Measurements from ENCODE around the gene GALNT2. TPM values are rescaled to one million over a fixed set of nuclear protein-coding genes. Genes with fewer than 3 reads are reported as not detected.

GALNT2 gene
- total and polyA plus RNA-seq, 2 of the 4 experiments (the other 2 are of a cell fraction), result 50.4 to 189 TPM

DNA sequence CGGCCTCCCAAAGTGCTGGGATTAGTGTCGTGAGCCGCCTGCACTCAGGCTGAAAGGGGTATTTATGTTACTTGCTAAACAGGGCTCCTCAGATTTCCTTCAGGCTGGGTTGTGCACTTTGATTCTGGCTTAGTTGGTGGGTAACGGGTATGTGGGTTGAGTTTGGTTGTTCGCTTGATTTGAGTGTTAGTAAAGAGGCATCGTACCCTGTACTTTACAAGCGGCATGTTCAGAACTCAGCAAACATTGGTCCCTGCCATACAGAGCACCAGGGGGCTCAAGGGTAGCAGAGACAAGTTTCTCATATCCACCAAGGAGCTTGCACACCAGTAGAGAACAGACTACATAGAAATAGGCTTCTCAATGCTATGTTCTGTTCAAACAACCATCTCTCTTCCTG lies 211.3 kb downstream of the GALNT2 start:
- CTCF ChIA-PET, result no interaction called here
- peaks cover 45% of the 10 kb centered on the region for H3K36me3 ChIP-seq (ENCODE audit: control insufficient read depth, insufficient read depth, low read length)
- H2BK5ac ChIP-seq (ENCODE audit: low read depth, low read length, poor library complexity, severe bottlenecking), result no peak overlapping the region

More for the DNA sequence above, 211.3 kb downstream of the GALNT2 start:
- no peak for DNase-seq
- no peak overlapping the region for H2BK20ac ChIP-seq (ENCODE audit: low read depth, low read length)
- no peak overlapping the region for H4K5ac ChIP-seq (ENCODE audit: low read depth, low read length)
- no peak overlapping the region for H3K9ac ChIP-seq (ENCODE audit: low read depth, low read length)
- no peaks in the 10 kb centered on the region for H3K9me1 ChIP-seq (ENCODE audit: insufficient read depth, low read length)
- in situ Hi-C loops (cut with MboI; ENCODE audit: low sequenced_read_pairs), result no loop called here
- H3K9me3 ChIP-seq (ENCODE audit: control insufficient read depth, insufficient read depth, low read length), result no peaks in the 10 kb centered on the region
- H4K8ac ChIP-seq (ENCODE audit: low read depth in 2 of 2, low read length in 2 of 2), result no peak overlapping the region
- no peak overlapping the region for H2AFZ ChIP-seq (replicated peaks; ENCODE audit: low read length, poor library complexity)
- no peaks in the 10 kb centered on the region for H3K27me3 ChIP-seq (ENCODE audit: control insufficient read depth, insufficient read depth, low read length)
- no peak overlapping the region for H3K23ac ChIP-seq (ENCODE audit: low read depth, low read length)
- no peak overlapping the region for H3K4me3 ChIP-seq (ENCODE audit: insufficient read depth, low read depth, low read length)
- no peak for TF ChIP-seq NFE2L2 (IDR thresholded peaks at IDR 0.05; ENCODE audit: low read depth, low read length)
- TF ChIP-seq, protein P1, sequence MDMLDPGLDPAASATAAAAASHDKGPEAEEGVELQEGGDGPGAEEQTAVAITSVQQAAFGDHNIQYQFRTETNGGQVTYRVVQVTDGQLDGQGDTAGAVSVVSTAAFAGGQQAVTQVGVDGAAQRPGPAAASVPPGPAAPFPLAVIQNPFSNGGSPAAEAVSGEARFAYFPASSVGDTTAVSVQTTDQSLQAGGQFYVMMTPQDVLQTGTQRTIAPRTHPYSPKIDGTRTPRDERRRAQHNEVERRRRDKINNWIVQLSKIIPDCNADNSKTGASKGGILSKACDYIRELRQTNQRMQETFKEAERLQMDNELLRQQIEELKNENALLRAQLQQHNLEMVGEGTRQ (IDR thresholded peaks at IDR 0.05; ENCODE audit: low read depth, low read length), result no peak
- no peak for TF ChIP-seq MXI1 (IDR thresholded peaks at IDR 0.05; ENCODE audit: borderline replicate concordance, low read depth, low read length)
- TF ChIP-seq RAD21 (IDR thresholded peaks at IDR 0.05; ENCODE audit: low read length), result no peak
- TF ChIP-seq CEBPB (IDR thresholded peaks at IDR 0.05; ENCODE audit: low read depth, low read length), result no peak
- H3K18ac ChIP-seq (ENCODE audit: low read depth, low read length), result no peak overlapping the region
- POLR2A ChIA-PET (ENCODE audit: unreplicated experiment), result no interaction called here
- H3K79me1 ChIP-seq (ENCODE audit: low read depth in 1 of 2, low read length in 2 of 2), result no peaks in the 10 kb centered on the region; a peak in 2 of 4 replicates
- H4K91ac ChIP-seq (ENCODE audit: insufficient read depth, low read depth, low read length), result no peak overlapping the region
- dilution Hi-C loops (cut with HindIII; ENCODE audit: low sequenced_read_pairs, unreplicated experiment), result no loop called here
- H3K4me2 ChIP-seq (ENCODE audit: low read depth, low read length), result no peak overlapping the region
- no peak overlapping the region for H3K56ac ChIP-seq (ENCODE audit: extremely low read depth, insufficient read depth, low read length)
- H4K20me1 ChIP-seq (ENCODE audit: insufficient read depth, low read length), result no peaks in the 10 kb centered on the region
- ATAC-seq (ENCODE audit: low read depth), result no peak
- no peak overlapping the region for H2AK5ac ChIP-seq (ENCODE audit: low read depth, low read length)
- no peak overlapping the region for H2BK15ac ChIP-seq (ENCODE audit: low read depth, low read length)
- WGBS, 2 experiments (ENCODE audit: extremely low coverage in 2 of 2, insufficient read length in 1 of 2), result 100% methylated on average over 1 of the region's 7 CpGs; no CpG with 5 or more reads in 1 of the 2 experiments
- intact Hi-C loops (cut with micrococcal nuclease), result no loop called here
- H2BK120ac ChIP-seq (ENCODE audit: low read depth, low read length), result no peak overlapping the region
- H3K4ac ChIP-seq (ENCODE audit: low read depth, low read length), result no peak overlapping the region
- H3K27ac ChIP-seq (ENCODE audit: insufficient read depth, low read length), result no peak overlapping the region
- H3K4me1 ChIP-seq (ENCODE audit: control insufficient read depth, insufficient read depth, low read length), result no peaks in the 10 kb centered on the region
- no TSS peak for BruUV-seq (replicated peaks)
- H3K14ac ChIP-seq (replicated peaks; ENCODE audit: low read depth, low read length), result no peak overlapping the region
- no peak overlapping the region for H2AK9ac ChIP-seq (replicated peaks; ENCODE audit: low read depth, low read length, poor library complexity)

Measured in IMR-90 (cell line).